ENCODE results near the gene RHOA.

- TF ChIP-seq POLR2AphosphoS5 (IDR thresholded peaks at IDR 0.05; ENCODE audit: low read depth, low read length), result no peak
- no peak for TF ChIP-seq POLR2A (IDR thresholded peaks at IDR 0.05; ENCODE audit: low read depth, low read length)
- no peak for TF ChIP-seq SPI1 (IDR thresholded peaks at IDR 0.05; ENCODE audit: low read depth, low read length)
These were observed 7.9 kb downstream of the RHOA start for GRCh38 chr3:49403891-49404290.

Data from GM12891 (cell line).